Suppressor macrophage treated with lipopolysaccharide for 1 hour (primary cell): Measurements from ENCODE around the gene EFCAB8.
"Not testable (repeated sequence)": the region's sequence is repeated elsewhere in the genome, so short reads cannot be mapped to it uniquely, and the experiment has no call there.

Experiments
- DNase-seq, 3 donors: peaks; one replicate each; pipeline ENCODE4 v3.0.0-alpha.2; 2020 to 2022

Gene EFCAB8

GRCh38 chr20:32911355-32911754 lies 52.6 kb downstream of the EFCAB8 start:
- DNase-seq, result no peak

- no peak for DNase-seq
These were observed 54.0 kb downstream of the EFCAB8 start for GRCh38 chr20:32912688-32913087.

DNA sequence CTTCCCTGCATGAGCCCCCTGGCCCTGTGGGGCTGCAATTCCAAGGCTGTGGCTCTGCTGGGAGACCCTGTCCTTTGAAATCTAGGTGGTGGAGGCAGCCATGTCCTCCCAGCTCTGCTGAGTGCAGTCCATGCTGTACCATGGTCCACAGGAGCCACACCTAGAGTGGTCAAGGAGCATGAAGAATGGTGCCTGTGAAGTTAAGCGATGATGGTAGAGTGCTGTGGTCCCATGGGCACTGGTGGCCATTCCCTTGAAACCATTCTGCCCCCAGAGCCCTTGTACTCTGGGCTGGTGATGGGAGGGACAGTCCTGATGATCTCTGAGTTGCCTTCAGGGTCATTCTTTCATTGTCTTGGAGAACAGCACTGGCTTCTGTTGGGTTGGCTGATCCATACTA lies 55.3 kb downstream of the EFCAB8 start:
- no peak for DNase-seq

GRCh38 chr20:32917191-32917950 lies 58.6 kb downstream of the EFCAB8 start:
- no peak for DNase-seq

DNA sequence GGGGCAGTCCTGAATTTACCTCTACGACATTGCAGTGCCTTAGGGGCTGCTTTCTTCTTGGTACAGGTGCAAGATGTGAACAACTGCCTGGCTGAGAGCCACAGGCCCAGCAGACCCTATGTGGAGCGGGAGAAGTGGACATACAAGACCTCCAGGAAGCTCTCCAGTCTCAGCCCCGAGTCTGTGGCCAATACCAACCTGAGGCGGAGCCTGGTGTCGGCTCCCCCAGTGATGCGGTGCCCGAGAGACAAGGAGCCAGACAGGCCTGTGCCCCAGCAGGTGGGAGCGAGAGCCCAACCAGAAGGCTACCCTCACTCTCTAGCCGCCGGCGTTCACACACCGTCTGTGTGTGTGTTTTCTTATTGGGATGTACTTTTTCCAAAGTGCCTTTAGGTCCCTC lies 59.6 kb downstream of the EFCAB8 start:
- no peak for DNase-seq

DNA sequence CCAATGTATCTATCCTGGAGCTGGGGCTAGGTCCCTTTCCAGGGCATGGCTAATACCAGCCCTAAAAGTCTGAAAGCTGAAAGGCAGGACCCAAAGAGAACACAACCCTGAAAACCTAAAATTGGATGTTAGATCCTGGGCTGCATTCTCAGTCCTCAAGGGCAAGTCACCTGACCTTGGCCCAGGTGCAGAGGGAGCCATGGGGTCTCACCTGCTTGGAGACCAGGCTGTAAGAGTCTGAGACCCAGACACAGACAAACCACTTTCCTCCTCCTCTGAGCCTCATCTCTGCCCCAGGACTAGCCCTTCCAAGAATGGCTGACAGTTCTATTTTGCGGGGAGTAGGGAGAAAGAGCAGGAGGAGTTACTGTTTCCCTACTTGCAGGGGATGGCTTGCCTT lies 60.0 kb downstream of the EFCAB8 start:
- DNase-seq, result no peak

DNA sequence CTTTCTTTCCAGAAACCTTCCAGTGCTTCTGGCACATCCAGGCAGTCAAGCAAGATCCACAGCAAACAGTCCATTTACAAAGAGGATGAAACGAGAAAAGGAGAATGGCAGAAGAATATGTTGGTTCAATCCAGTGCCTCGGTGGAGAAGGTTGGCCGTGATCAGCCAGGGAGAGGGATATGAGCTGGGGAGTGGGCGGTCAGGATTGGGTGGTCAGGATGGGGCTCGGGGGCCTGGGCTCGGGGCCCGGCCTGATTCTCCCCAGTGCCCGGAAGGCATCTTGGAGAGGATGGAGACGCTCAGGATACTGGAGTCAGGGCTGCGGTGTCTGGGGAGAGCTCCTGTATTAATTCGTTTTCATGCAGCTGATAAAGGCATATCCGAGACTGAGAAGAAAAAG lies 61.3 kb downstream of the EFCAB8 start:
- DNase-seq, result no peak

- DNase-seq, result no peak
These were observed 62.0 kb downstream of the EFCAB8 start for GRCh38 chr20:32920530-32921298.

DNA sequence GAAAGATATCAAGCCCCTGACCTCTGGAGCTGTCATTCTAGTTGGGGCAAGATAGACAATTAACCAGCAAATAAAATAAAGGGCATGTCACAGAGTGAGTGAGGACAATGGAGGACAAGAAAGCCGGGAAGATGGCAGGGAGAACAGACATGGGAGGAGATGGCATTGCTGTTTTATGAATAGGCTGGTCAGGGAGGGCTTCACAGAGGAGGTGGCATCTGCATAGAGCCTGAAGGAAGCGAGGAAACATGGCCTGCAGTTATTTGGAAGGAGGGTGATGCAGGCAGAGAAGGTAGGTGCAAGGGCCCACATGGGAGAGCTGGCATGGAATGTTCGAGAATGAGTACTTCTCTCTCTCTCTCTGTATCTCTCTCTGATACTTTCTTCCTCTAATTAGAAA lies 63.7 kb downstream of the EFCAB8 start:
- no peak for DNase-seq

- DNase-seq, result no peak
These were observed 66.1 kb downstream of the EFCAB8 start for GRCh38 chr20:32924781-32925180.

DNA sequence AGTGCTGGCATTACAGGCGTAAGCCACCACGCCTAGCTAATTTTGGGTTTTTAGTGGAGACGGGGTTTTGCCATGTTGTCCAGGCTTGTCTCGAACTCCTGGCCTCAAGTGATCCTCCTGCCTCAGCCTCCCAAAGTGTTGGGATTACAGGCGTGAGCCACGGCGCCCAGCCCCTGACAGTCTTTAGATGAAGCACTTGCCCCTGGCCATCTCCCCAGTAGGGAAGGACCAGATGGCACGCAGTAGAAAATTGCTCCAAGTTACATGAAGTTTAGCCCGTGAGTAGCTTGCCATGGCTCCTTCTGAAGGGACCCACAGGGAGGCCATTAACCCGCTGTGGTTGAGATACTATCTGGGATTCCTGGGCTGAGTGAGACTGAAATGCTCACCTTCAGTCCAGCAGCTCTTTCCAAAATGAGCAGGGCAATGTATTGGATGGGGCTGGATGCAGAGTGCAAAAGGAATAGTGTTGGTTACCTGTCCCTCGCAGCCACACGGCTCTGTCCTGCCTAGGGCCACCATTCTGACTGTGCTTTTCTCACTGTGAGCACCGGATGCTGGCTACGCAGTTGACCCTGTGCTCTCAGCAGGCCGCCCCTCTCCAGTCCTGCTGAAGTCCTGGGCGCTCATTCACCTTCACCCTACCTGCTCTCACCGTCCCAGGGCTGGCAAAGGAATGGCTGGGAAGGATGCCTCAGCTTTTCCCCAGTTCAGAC lies 66.9 kb downstream of the EFCAB8 start:
- DNase-seq, result no peak

DNA sequence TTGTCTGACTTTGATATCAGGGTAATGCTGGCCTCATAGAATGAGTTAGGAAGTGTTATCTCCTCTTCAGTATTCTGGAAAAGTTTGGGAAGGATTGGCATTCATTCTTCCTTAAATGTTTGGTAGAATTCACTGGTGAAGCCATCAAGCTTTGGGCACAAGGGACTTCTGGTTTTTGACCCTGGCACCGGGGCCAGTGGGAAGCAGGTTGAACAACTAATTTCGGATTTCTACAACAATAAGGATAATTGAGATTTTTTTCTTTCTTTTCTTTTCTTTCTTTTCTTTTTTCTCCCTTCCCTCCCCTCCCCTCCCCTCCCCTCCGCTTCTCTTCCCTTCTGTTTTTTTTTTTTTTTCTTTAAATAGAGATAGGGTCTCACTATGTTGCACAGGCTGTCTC lies 70.4 kb downstream of the EFCAB8 start:
- DNase-seq, result no peak

GRCh38 chr20:32930181-32930580 lies 71.5 kb downstream of the EFCAB8 start:
- no peak for DNase-seq

DNA sequence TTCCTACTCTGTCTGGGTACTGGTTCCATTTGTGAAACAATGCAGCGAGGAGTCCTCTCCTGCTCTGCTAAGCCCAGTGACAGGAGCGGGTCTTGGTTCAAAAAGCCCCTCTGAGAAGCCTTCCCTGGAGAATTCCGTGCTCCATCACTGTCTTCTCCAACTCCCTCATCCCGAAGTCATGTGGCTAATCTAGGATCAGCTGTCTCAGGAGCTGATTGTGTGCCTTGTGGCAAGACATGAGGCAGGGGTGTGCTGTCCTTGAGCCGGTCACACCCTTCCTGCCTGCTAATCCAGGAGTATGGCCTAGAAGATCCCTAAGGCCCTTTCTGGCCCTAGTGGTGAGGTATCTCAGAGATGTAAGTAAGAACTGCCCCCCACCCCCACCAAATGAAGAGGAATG lies 72.0 kb downstream of the EFCAB8 start:
- no peak for DNase-seq

GRCh38 chr20:32934580-32934979 lies 75.9 kb downstream of the EFCAB8 start:
- no peak for DNase-seq

DNA sequence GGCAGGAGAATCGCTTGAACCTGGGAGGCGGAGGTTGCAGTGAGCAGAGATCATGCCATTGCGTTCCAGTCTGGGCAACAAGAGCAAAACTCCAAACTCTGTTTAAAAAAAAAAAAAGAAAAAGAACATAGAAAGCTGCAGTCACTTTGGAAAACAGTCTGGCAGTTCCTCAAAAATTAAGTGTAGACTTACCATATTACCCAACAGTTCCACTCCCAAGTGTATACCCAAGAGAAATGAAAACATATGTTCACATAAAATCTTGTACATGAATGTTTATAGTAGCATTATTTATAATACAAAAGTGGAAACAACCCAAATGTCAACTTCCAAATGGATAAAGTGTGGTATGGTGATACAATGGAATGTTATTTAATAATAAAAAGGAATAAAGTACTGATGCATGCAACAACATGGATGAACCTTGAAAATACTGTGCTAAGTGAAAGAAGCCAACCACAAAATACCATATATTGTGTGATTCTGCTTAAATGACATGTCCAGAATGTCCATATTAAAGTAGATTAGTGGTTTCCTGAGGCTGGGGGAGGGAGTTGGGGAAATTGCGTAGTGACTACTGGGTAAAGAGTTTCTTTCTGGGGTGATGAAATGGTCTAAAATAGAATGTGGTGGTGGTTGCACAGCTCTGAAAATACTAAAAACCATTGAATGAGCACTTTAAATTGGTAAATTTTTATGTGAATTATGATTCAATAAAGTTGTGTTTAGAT lies 82.6 kb downstream of the EFCAB8 start:
- DNase-seq, result peak in 2 of 3 donors; percentile 10 to 32

- DNase-seq, result no peak
These were observed 84.8 kb downstream of the EFCAB8 start for GRCh38 chr20:32943490-32944052.

DNA sequence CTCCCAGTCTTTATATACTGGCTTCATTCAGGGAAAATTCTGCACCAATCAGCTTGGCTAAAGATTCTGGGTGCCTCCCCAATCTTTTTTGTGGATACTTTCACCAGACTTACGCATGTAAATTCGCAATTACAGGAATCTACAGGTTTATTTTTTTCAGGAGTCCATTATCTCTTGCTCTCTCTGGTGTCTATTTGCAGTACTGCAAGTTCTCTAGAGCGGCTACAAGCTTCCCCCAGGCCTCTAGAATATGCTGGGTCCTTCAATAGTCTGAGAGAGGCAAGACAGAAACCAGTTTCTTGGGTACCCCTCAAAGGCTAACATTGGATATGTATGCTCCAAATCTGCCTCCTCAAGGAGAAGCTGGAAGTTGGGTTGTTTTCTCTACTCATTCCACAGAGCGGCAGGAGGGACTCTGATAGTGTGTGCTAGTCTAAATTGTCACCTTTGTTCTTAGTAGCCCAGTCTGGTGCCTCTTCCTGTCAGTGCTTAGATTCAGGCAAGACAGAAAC lies 87.0 kb downstream of the EFCAB8 start:
- peak in 2 of 3 donors; percentile 15 to 24 for DNase-seq

DNA sequence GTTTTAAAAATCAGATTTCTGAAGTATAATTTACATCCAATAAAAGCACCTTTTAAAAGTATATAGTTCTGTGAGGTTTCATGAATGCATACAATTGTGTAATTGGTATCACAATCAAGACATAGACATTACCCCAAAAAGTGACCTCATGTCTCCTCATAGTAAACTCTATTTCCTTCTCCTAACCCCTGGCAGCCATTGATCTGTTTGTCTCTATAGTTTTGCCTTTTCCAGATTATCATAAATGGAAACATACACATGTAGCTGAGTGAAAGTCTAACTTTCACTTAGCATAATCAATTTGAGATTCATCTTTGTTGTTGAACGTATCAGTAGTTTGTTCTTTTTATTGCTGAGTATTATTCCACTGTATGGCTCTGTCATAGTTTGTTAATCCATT lies 87.9 kb downstream of the EFCAB8 start:
- DNase-seq, result no peak

GRCh38 chr20:32950539-32950938 lies 91.8 kb downstream of the EFCAB8 start:
- DNase-seq, result not testable (repeated sequence)

DNA sequence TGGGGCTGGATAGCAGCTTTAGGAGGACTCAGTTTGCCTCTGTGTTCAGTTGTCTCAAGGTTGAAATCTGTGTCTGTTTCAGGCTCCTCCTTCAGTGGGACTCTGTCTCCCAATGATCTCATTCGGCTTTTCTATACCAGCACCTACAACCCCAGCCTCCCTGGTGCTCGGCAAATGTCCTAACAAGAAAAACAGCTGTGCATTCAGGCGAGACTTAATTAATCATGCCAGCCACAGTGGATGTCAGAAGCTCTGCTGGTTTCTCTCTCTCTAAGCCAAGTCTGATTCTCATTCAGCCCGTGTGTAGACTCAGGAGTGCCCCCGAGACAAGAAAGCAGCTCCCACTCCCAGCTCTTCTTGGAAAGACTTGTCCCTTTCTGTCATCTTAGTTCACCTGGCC lies 98.7 kb downstream of the EFCAB8 start:
- DNase-seq, result no peak

DNA sequence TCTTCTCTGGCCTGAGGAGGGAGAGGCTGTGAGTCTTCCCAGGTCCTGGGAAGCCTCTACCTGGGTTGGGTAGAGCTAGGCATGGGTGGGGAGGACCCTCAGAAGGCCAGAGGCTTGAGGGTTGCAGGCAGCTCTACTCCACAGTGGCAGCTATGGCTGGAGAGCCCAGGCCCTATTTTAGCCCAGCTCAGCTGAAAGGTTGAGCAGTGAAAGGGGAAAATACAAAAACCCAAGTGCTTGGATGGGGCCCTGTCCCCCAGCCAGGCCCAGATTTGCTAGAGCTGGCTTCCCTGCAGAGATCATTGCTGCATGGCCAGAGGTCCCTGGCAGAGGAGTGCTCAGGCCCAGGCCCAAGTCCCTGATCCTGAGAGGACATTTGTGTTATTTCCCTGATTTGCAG lies 99.9 kb downstream of the EFCAB8 start:
- DNase-seq, result no peak
